ENCODE data around the gene PRG2.
A peak's percentile ranks its signal among the peaks of the same experiment; 100 is the strongest.
"Not testable (repeated sequence)": the region's sequence is repeated elsewhere in the genome, so short reads cannot be mapped to it uniquely, and the experiment has no call there.

Gene PRG2

DNA sequence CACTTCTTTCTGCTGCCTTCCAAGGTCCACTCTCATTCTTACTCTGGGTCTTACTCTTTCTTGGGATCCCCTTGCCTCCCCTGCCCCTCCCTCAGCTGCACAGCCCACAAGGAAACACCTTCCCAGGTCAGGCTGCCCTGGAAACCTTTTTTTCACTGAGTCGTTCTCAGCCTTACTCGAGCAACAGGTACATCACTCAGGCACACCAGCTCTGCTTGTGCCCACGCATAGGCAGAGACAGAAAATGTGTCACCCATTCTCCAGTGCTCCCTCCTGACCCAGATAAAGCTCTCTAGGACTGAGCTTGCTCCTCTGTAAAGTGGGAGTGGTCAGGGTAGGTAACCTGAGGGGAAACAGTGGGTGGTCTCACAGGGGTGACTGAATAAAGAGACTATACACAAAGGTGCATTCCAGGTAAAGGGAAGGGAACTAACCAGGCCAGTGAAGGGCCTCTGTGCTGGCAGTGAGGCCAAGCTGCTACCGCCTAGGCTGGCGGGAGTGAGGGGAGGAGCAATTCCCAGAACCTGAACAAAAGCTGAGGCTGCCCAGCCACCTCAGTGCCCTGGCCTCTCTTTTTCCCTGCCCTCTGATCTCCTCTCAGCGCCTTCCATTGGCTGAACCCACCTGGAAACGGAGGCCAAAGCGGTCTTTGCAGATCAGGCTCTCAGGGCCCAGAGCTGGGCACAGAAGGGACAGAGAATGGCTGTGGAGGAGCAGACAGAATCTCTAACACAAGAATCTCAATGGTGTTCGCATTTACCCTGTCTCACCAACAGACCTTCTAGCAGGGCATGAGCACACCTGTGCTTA, 25.4 kb downstream of the PRG2 start:
- DNase-seq, result no peak

- DNase-seq, result no peak
Observed at GRCh38 chr11:57363131-57364080, 27.0 kb downstream of the PRG2 start.

GRCh38 chr11:57361926-57362325, 28.5 kb downstream of the PRG2 start:
- DNase-seq, result no peak

GRCh38 chr11:57361420-57361819, 29.0 kb downstream of the PRG2 start:
- not testable (repeated sequence) for DNase-seq

GRCh38 chr11:57360991-57361390, 29.5 kb downstream of the PRG2 start:
- DNase-seq, result no peak

DNA sequence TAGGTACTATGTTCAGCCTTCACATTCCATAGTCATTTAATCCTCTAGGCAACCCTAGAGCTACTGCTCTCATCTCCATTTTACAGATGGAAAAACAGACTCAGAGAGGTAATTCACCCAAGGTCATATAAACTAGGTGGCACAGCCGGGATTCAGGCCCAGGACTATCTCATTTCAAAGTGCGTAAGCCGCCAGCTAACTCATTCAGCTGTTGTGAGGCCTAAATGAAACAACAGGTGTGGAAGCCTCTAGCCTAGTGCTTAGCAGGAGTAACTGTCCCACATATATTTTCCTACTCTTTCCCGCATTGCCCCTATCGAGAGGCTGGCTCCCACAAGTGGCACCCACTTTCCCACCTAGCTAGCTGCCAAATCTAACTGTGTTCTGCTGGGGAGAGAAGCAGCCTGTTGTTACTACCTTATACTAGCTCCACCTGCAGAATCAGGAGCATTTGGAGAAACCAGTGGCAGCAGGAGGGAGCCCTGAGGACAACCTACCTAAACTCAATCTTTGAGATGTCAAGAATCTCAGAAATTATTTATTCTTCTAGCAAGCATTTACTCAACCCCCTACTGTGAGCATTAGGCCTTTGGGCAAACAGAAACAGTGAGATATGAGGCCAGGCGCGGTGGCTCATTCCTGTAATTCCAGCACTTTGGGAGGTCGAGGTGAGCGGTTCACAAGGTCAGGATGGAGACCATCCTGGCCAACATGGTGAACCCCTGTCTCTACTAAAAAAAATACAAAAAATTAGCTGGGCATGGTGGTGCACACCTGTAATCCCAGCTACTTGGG, 30.4 kb downstream of the PRG2 start:
- no peak for DNase-seq

- no peak for DNase-seq
Observed at GRCh38 chr11:57359396-57359795, 31.1 kb downstream of the PRG2 start.

DNA sequence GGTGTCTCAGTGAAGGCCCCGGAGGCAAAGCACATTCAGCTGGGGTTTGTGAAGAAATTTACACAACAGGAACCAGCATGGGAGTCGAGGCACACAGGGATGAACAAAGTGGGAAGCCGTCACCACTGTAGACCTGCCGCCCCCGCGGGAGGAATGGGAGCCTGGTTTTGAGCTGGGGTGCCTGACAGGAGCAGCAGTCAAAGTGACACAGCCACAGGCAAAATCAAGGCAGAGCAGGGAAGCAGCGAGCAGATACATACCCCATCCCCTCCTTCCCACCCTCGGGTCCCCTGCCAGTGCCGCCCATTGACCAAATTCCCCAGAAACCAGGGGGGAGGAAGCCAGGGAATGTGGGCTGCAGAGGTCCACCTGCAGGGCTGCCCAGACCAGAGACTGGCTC, 31.5 kb downstream of the PRG2 start:
- DNase-seq, result no peak

- no peak for DNase-seq
Observed at GRCh38 chr11:57358543-57358961, 31.9 kb downstream of the PRG2 start.

GRCh38 chr11:57357856-57358255, 32.6 kb downstream of the PRG2 start:
- no peak for DNase-seq

- no peak for DNase-seq
Observed at GRCh38 chr11:57357310-57357709, 33.1 kb downstream of the PRG2 start.

DNA sequence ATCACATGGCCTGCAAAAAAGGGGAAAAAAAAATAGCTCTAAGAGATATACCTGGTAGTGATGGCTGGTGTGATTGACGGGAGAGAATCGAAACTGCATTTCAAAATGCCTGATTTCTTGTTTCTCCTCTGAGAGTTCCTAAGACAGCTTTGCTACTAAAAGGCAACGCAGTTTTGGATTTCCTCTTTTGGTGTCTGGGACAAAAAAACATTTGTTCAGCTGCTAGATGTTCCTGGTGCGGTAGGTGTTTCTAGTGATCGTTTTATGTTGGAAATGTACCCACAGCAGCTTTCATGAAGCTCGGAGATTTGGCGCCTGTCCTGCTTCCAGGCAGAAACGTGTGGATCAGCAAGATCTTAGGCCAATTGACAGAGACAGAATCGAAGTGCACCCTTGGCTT, 34.2 kb downstream of the PRG2 start:
- no peak for DNase-seq

- no peak for DNase-seq
Observed at GRCh38 chr11:57354699-57355098, 35.8 kb downstream of the PRG2 start.

DNA sequence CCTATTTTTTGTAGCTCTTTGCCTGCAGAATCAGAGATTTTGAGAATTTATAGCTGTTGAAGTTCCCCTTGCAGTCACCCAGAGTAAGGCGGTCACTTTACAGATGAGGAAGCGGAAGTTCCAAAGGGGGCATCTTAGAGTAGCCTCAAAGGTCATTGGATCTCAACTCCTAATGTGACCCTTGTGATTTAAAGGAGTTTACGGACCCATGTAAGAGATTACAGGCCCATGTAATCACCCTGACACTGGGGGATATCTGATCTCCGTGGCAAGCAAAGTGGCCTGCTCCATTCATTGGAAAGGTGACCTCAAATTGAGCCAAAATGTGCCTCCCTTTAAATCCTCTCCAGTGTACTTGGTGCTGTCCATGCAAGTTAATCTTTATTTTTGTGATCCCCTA, 36.6 kb downstream of the PRG2 start:
- DNase-seq, result no peak

- no peak for DNase-seq
Observed at GRCh38 chr11:57353446-57353845, 37.0 kb downstream of the PRG2 start.

DNA sequence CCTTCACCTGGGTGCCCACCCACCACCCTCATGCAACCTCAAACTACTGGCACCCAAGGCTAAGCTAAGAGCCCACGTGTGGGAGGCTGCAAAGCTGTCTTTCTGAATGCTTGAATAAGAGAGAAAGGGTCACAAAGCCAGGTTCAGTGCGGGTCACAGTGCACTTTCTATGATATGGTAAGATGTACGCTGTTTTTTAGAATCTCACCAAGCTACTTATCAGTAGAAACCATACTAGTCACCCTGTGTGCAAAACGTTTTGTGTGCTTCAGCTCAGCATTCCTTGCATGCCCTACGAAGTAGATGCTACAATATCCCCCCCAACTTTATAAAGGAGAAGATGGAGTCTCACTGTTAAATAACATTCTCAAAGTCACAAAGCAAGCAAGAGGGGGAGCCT, 37.4 kb downstream of the PRG2 start:
- DNase-seq, result no peak

- no peak for DNase-seq
Observed at GRCh38 chr11:57349491-57350274, 40.8 kb downstream of the PRG2 start.

GRCh38 chr11:57348636-57349313, 41.7 kb downstream of the PRG2 start:
- no peak for DNase-seq

- DNase-seq, result no peak
Observed at GRCh38 chr11:57348052-57348451, 42.4 kb downstream of the PRG2 start.

DNA sequence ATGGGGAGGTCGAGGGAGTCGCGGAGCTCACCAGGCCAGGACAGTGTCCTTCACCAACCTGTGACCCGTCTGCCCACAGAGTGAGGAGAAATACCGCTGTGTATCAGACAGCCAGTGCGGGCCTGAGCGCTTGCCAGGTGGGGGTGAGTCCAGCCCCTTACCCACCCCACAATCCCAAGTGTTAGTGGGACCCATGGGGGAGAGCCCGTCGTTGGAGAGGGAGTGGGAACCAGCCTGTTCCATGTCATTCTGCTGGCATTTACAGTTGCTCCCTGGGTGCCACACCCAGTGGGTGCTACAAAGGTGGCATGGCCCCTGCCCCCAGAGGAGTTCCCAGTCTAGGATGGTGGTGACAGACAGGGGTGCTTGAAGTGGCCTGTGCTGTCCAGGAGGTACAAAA, 43.1 kb downstream of the PRG2 start:
- no peak for DNase-seq

DNA sequence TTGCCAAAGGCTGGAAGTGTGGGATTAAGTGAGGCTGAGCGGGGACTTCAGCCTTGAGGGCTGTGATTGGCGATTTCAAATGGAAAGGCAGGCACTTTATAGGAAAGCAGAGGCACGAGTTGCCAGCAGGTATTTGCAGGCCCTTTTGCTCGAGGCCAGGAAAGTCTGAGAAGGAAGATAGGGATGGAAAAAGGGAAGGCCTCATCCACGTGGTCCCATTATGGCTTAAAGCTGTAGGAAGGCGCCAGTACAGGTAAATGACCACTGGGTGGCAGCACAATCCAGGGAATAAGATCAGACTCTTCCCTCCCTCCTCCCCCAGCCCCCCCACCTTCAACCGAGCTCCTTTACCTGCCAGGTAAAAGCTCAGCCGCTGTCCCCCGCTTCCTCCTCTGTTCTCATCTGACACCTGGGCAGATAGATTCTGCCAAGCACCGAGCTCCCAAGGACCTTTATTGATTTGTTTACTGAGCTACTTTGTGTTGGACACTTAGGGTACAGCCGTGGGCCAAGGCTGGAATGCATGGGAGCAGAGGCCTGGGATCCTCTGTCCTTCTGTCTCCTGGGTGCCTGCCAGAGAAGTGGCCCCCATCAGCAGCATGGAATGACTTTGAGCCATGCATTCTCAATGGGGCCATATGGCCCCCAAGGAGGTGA, 44.8 kb downstream of the PRG2 start:
- DNase-seq, result peak; percentile 64
